HCT116 (cell line): ENCODE results near the gene UBE2H.
A peak's percentile ranks its signal among the peaks of the same experiment; 100 is the strongest.

Source experiments
- CTCF ChIP-seq, 3 experiments: fragments of 200-600 bp in 1 of 3; sonication (generic) in 1 of 3; IDR thresholded peaks in 2 of 3; conservative IDR thresholded peaks in 1 of 3; 2 replicates each; pipeline ENCODE4 v1.5.1; 2012 to 2017; ENCODE audit warnings: low read depth in 2 of 3, low read length in 2 of 3, antibody characterized with exemption in 1 of 3, borderline replicate concordance in 1 of 3, control low read depth in 1 of 3, mild to moderate bottlenecking in 1 of 3, mixed read lengths in 1 of 3, mixed run types in 1 of 3, moderate library complexity in 1 of 3; ENCODE audit not compliant: insufficient read depth in 1 of 3
- ELF1 ChIP-seq: IDR thresholded peaks from 2 replicates; pipeline ENCODE4 v1.6.1; 2012; ENCODE audit warnings: low read depth, borderline replicate concordance
- EZH2 ChIP-seq: fragments of 200-600 bp; sonication (generic); IDR thresholded peaks from 2 replicates; pipeline ENCODE4 v1.6.1; 2017; ENCODE audit warnings: antibody characterized with exemption, mixed run types
- EZH2phosphoT487 ChIP-seq: fragments of 200-600 bp; IDR thresholded peaks from 2 replicates; pipeline ENCODE4 v1.6.1; 2018; ENCODE audit warnings: antibody characterized with exemption, borderline replicate concordance
- MAX ChIP-seq: IDR thresholded peaks from 2 replicates; pipeline ENCODE4 v1.6.1; 2012
- POLR2A ChIP-seq: IDR thresholded peaks from 2 replicates; pipeline ENCODE4 v1.7.0; 2011; ENCODE audit warnings: borderline replicate concordance; ENCODE audit not compliant: insufficient read depth, insufficient read length; ENCODE audit errors: extremely low read depth
- POLR2AphosphoS5 ChIP-seq: IDR thresholded peaks from 2 replicates; pipeline ENCODE4 v1.6.1; 2011; ENCODE audit warnings: mild to moderate bottlenecking, low read depth, low read length, moderate library complexity
- RAD21 ChIP-seq: IDR thresholded peaks from 2 replicates; pipeline ENCODE4 v1.6.1; 2012; ENCODE audit warnings: low read depth, mild to moderate bottlenecking
- SIN3A ChIP-seq: IDR thresholded peaks from 2 replicates; pipeline ENCODE4 v1.6.1; 2012; ENCODE audit warnings: low read depth
- TCF7L2 ChIP-seq: IDR thresholded peaks from 2 replicates; pipeline ENCODE4 v1.7.0; 2011; ENCODE audit warnings: borderline replicate concordance, inconsistent platforms; ENCODE audit not compliant: insufficient read depth, insufficient read length; ENCODE audit errors: extremely low read depth
- YY1 ChIP-seq: IDR thresholded peaks from 2 replicates; pipeline ENCODE4 v1.6.1; 2011; ENCODE audit warnings: low read length, low read depth, moderate library complexity, mild to moderate bottlenecking; ENCODE audit not compliant: insufficient replicate concordance; ENCODE audit errors: extremely low read depth
- ZNF274 ChIP-seq: fragments of 200-500 bp; sonication (Bioruptor generic); IDR thresholded peaks from 2 replicates; pipeline ENCODE4 v1.6.1; 2014; ENCODE audit warnings: mild to moderate bottlenecking, low read depth, low read length, inconsistent platforms
- TF ChIP-seq, protein P1 (sequence below): IDR thresholded peaks from 2 replicates; pipeline ENCODE4 v1.6.1; 2011; ENCODE audit warnings: mild to moderate bottlenecking, low read length, moderate library complexity; ENCODE audit not compliant: insufficient replicate concordance; ENCODE audit errors: extremely low read depth

GRCh38 chr7:129896568-129897382 is 56.0 kb downstream of the UBE2H start:
- no peak for TF ChIP-seq EZH2phosphoT487
- TF ChIP-seq CTCF (IDR thresholded peaks at IDR 0.05 in 2 of 3, conservative IDR thresholded peaks at IDR 0.05 in 1 of 3; ENCODE audit: borderline replicate concordance in 1 of 3, insufficient read depth in 1 of 3, low read depth in 2 of 3, low read length in 2 of 3) = no peak
- no peak for TF ChIP-seq MAX
- TF ChIP-seq POLR2A = no peak
- no peak for TF ChIP-seq RAD21
- TF ChIP-seq ELF1 = no peak
- no peak for TF ChIP-seq YY1
- no peak for TF ChIP-seq TCF7L2
- TF ChIP-seq SIN3A = 0 out of 2 replicates have a peak, but pooled peaks have one; percentile 3
- TF ChIP-seq, protein P1, sequence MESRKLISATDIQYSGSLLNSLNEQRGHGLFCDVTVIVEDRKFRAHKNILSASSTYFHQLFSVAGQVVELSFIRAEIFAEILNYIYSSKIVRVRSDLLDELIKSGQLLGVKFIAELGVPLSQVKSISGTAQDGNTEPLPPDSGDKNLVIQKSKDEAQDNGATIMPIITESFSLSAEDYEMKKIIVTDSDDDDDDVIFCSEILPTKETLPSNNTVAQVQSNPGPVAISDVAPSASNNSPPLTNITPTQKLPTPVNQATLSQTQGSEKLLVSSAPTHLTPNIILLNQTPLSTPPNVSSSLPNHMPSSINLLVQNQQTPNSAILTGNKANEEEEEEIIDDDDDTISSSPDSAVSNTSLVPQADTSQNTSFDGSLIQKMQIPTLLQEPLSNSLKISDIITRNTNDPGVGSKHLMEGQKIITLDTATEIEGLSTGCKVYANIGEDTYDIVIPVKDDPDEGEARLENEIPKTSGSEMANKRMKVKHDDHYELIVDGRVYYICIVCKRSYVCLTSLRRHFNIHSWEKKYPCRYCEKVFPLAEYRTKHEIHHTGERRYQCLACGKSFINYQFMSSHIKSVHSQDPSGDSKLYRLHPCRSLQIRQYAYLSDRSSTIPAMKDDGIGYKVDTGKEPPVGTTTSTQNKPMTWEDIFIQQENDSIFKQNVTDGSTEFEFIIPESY = no peak
- TF ChIP-seq ZNF274 = no peak
- no peak for TF ChIP-seq POLR2AphosphoS5
- no peak for TF ChIP-seq EZH2
